IMR-90 (cell line): Measurements from ENCODE around the gene MDM2. TPM values are rescaled to one million over a fixed set of nuclear protein-coding genes. Genes with fewer than 3 reads are reported as not detected.

Experiments used
- ATAC-seq: fragments of 200-7000 bp; cut with Tn5 transposase; 2 replicates; pipeline ENCODE4 v1.9.1; 2020; ENCODE audit warnings: low read depth, mild to moderate bottlenecking, moderate library complexity
- BruUV-seq: library from RNA; stranded (reverse); fragments of 400-500 nt; replicated peaks from 2 replicates; lab custom pipeline; 2021; lab: Mats Ljungman, UMichigan
- CTCF ChIA-PET: fragments of 300-600 bp; formaldehyde crosslinking; extraction: SDS; loops from one replicate; lab custom pipeline; 2021; ENCODE audit warnings: antibody characterized with exemption; lab: Yijun Ruan, JAX
- POLR2A ChIA-PET: fragments of 300-600 bp; sonication (Branson Sonifier 250); formaldehyde crosslinking; loops from one replicate; lab custom pipeline; 2022; ENCODE audit warnings: antibody characterized with exemption; ENCODE audit not compliant: unreplicated experiment; lab: Charles Lee
- DNase-seq: peaks from one replicate; pipeline ENCODE4 v3.0.0; 2013
- H2AFZ ChIP-seq: replicated peaks from 2 replicates; pipeline ENCODE3; 2013; ENCODE audit warnings: low read length, mild to moderate bottlenecking; ENCODE audit not compliant: poor library complexity
- H2AK5ac ChIP-seq: 2 replicates; pipeline ENCODE4 v1.6.1; 2013; ENCODE audit warnings: low read depth, low read length, inconsistent platforms
- H2AK9ac ChIP-seq: replicated peaks from 2 replicates; pipeline ENCODE3; 2013; ENCODE audit warnings: mild to moderate bottlenecking, low read depth, low read length, moderate library complexity; ENCODE audit not compliant: poor library complexity
- H2BK120ac ChIP-seq: 2 replicates; pipeline ENCODE4 v1.6.1; 2013; ENCODE audit warnings: low read depth, low read length, inconsistent platforms
- H2BK15ac ChIP-seq: 3 replicates; pipeline ENCODE4 v1.6.1; 2013; ENCODE audit warnings: low read depth, low read length, inconsistent platforms
- H2BK20ac ChIP-seq: 2 replicates; pipeline ENCODE4 v1.6.1; 2013; ENCODE audit warnings: low read depth, mild to moderate bottlenecking, inconsistent platforms, low read length, moderate library complexity
- H2BK5ac ChIP-seq: 2 replicates; pipeline ENCODE4 v1.6.1; 2013; ENCODE audit warnings: mild to moderate bottlenecking, low read depth, low read length, inconsistent platforms; ENCODE audit not compliant: poor library complexity, severe bottlenecking
- H3K14ac ChIP-seq: replicated peaks from 2 replicates; pipeline ENCODE4 v1.6.1; 2013; ENCODE audit warnings: low read depth, low read length, inconsistent platforms
- H3K18ac ChIP-seq: 2 replicates; pipeline ENCODE4 v1.6.1; 2013; ENCODE audit warnings: low read depth, low read length, control low read depth
- H3K23ac ChIP-seq: 2 replicates; pipeline ENCODE4 v1.6.1; 2013; ENCODE audit warnings: low read depth, low read length, inconsistent platforms
- H3K27ac ChIP-seq: 2 replicates; pipeline ENCODE4 v1.5.1; 2013; ENCODE audit warnings: mild to moderate bottlenecking, control low read depth, low read length; ENCODE audit not compliant: insufficient read depth
- H3K27me3 ChIP-seq: 2 replicates; pipeline ENCODE4 v1.6.1; 2013; ENCODE audit warnings: low read length; ENCODE audit not compliant: control insufficient read depth, insufficient read depth
- H3K36me3 ChIP-seq: 2 replicates; pipeline ENCODE4 v1.6.1; 2013; ENCODE audit warnings: low read length, mixed read lengths; ENCODE audit not compliant: control insufficient read depth, insufficient read depth
- H3K4ac ChIP-seq: 2 replicates; pipeline ENCODE4 v1.6.1; 2013; ENCODE audit warnings: low read depth, low read length, inconsistent platforms
- H3K4me1 ChIP-seq: 2 replicates; pipeline ENCODE4 v1.6.1; 2013; ENCODE audit warnings: low read length, mixed read lengths; ENCODE audit not compliant: control insufficient read depth, insufficient read depth
- H3K4me2 ChIP-seq: 2 replicates; pipeline ENCODE4 v1.6.1; 2013; ENCODE audit warnings: low read depth, mild to moderate bottlenecking, control low read depth, low read length, moderate library complexity
- H3K4me3 ChIP-seq: 2 replicates; pipeline ENCODE4 v1.5.1; 2013; ENCODE audit warnings: low read depth, mild to moderate bottlenecking, control low read depth, low read length, moderate library complexity; ENCODE audit not compliant: insufficient read depth
- H3K56ac ChIP-seq: 2 replicates; pipeline ENCODE4 v1.6.1; 2013; ENCODE audit warnings: low read length, inconsistent platforms; ENCODE audit not compliant: insufficient read depth; ENCODE audit errors: extremely low read depth
- H3K79me1 ChIP-seq, 2 experiments: 2 replicates each; pipeline ENCODE4 v1.6.1; 2013; ENCODE audit warnings: low read length in 2 of 2, inconsistent platforms in 1 of 2, low read depth in 1 of 2
- H3K9ac ChIP-seq: 2 replicates; pipeline ENCODE4 v1.6.1; 2013; ENCODE audit warnings: low read depth, low read length, control low read depth
- H3K9me1 ChIP-seq: 2 replicates; pipeline ENCODE4 v1.6.1; 2013; ENCODE audit warnings: low read length, inconsistent platforms; ENCODE audit not compliant: insufficient read depth
- H3K9me3 ChIP-seq: 2 replicates; pipeline ENCODE4 v1.6.1; 2013; ENCODE audit warnings: low read length; ENCODE audit not compliant: control insufficient read depth, insufficient read depth
- H4K20me1 ChIP-seq: 2 replicates; pipeline ENCODE4 v1.6.1; 2013; ENCODE audit warnings: low read length, inconsistent platforms; ENCODE audit not compliant: insufficient read depth
- H4K5ac ChIP-seq: 2 replicates; pipeline ENCODE4 v1.6.1; 2013; ENCODE audit warnings: mild to moderate bottlenecking, low read depth, low read length, control low read depth
- H4K8ac ChIP-seq, 2 experiments: 2 replicates each; pipeline ENCODE4 v1.6.1; 2013; ENCODE audit warnings: low read depth in 2 of 2, low read length in 2 of 2, control low read depth in 1 of 2, inconsistent platforms in 1 of 2
- H4K91ac ChIP-seq: 2 replicates; pipeline ENCODE4 v1.6.1; 2013; ENCODE audit warnings: low read depth, low read length, inconsistent platforms; ENCODE audit not compliant: insufficient read depth
- CEBPB ChIP-seq: IDR thresholded peaks from 2 replicates; pipeline ENCODE4 v1.6.1; 2012; ENCODE audit warnings: low read depth, low read length, improper control_type of control experiment
- MAFK ChIP-seq: IDR thresholded peaks from 2 replicates; pipeline ENCODE4 v1.6.1; 2012; ENCODE audit warnings: low read depth, low read length, improper control_type of control experiment
- WGBS, 2 experiments: methylation state at CpG; one replicate each; pipeline versions ENCODE4 v1.1.5 to v1.1.7; 2013; ENCODE audit warnings: missing lambda C conversion rate in 2 of 2; ENCODE audit not compliant: insufficient read length in 1 of 2; ENCODE audit errors: extremely low coverage in 2 of 2; 5-methylcytosine and 5-hydroxymethylcytosine counted together
- dilution Hi-C: fragments of 300-500 bp; cut with HindIII; formaldehyde crosslinking; loops from one replicate; pipeline ENCODE4 v1.14.3; 2018; ENCODE audit warnings: low sequenced_read_pairs; ENCODE audit not compliant: unreplicated experiment
- in situ Hi-C: fragments of 300-500 bp; cut with MboI; formaldehyde crosslinking; loops from 3 replicates; pipeline ENCODE4 v1.14.3; 2019; ENCODE audit warnings: low sequenced_read_pairs, inconsistent platforms, mixed read lengths
- intact Hi-C: fragments of 100-400 bp; cut with micrococcal nuclease; formaldehyde crosslinking; loops from 2 replicates; pipeline ENCODE4 v1.10.0; 2022
- polyA plus RNA-seq, 3 experiments: library from polyadenylated mRNA; depleted of rRNA; stranded (reverse); fragments of >200 nt; gene quantifications; 2 replicates each; pipeline ENCODE4 v1.2.3, GENCODE V29; 2012; ENCODE audit warnings: low replicate concordance in 1 of 3
- total RNA-seq: library from RNA; depleted of rRNA; stranded (reverse); fragments of >200 nt; gene quantifications from 2 replicates; pipeline ENCODE4 v1.2.3, GENCODE V29; 2012

The MDM2 gene
- total and polyA plus RNA-seq, 2 of the 4 experiments (the other 2 are of a cell fraction) = 21.9 to 196 TPM

DNA sequence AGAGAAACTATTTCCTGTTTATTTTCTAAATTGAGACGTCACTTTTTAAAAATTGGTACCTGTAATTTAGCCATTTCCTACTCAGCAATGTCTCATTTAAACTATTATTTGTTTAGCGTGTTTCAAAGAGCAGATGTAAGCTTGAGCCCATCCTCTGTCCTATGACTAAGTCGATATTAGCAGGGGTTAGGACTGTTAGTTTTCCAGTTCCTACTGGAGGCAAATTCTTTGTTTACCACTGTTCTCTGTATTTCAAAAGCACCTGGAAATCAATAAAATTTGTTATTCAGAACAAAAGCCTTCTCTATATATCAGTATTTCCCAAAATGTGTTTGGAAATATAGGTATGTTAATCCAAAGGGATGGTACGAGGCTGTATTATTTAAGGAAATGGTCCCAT lies 42.4 kb downstream of the MDM2 start:
- no CpG with 5 or more reads among the region's 4 CpGs for WGBS, 2 experiments
- no peak overlapping the region for H3K56ac ChIP-seq
- H3K4me3 ChIP-seq = no peak overlapping the region
- H3K14ac ChIP-seq = no peak overlapping the region
- H2BK15ac ChIP-seq = no peak overlapping the region
- H2BK5ac ChIP-seq = no peak overlapping the region
- DNase-seq (no peak), ATAC-seq (no peak)
- H3K9ac ChIP-seq = no peak overlapping the region
- no peak overlapping the region for H2AK9ac ChIP-seq
- H3K27ac ChIP-seq = no peak overlapping the region
- dilution Hi-C loops (no loop called here), in situ Hi-C loops (no loop called here), intact Hi-C loops (no loop called here)
- H3K4me1 ChIP-seq = no peaks in the 10 kb centered on the region
- H3K4me2 ChIP-seq = no peak overlapping the region
- H2BK120ac ChIP-seq = no peak overlapping the region
- no peak overlapping the region for H3K18ac ChIP-seq
- no peaks in the 10 kb centered on the region for H3K9me1 ChIP-seq
- H4K5ac ChIP-seq = no peak overlapping the region
- peaks cover 2% of the 10 kb centered on the region for H3K36me3 ChIP-seq
- no peaks in the 10 kb centered on the region for H3K27me3 ChIP-seq
- no peak overlapping the region for H2BK20ac ChIP-seq
- no peaks in the 10 kb centered on the region for H4K20me1 ChIP-seq
- H2AFZ ChIP-seq = no peak overlapping the region
- no peak overlapping the region for H3K23ac ChIP-seq
- POLR2A ChIA-PET = no interaction called here
- no TSS peak for BruUV-seq
- CTCF ChIA-PET = no interaction called here
- no peaks in the 10 kb centered on the region for H3K79me1 ChIP-seq
- H2AK5ac ChIP-seq = no peak overlapping the region
- H3K9me3 ChIP-seq = no peaks in the 10 kb centered on the region
- no peak overlapping the region for H4K8ac ChIP-seq
- no peak overlapping the region for H3K4ac ChIP-seq
- no peak overlapping the region for H4K91ac ChIP-seq
- TF ChIP-seq MAFK = no peak
- TF ChIP-seq CEBPB = no peak
